DMS53 treated with DMSO at 0.1 percent for 48 hours (cell line): Measurements from ENCODE around the gene INSL4.

Source experiments
- DNase-seq: peaks from one replicate; lab custom pipeline; 2025; ENCODE audit not compliant: unreplicated experiment; lab: John Stamatoyannopoulos, UW

The INSL4 gene

DNA sequence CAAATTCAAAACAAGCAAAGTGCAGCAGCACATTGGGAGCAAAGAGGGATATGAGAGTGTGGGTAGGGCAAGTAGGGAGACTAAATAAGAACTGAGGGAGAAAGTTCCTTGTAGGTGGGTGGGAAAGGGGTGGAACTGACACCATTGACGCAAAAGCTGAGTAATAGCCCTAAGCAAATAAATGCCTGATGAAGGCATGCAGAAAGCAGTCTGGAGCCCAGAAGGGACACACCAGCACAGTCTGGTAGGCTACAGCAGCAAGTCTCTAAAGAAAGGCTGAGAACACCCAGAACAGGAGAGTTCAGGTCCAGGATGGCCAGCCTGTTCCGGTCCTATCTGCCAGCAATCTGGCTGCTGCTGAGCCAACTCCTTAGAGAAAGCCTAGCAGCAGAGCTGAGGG is at the start of gene INSL4:
Gene INSL4, plus strand, starts transcription at position 208 of the 400 bp plus-strand sequence. Its CDS starts 105 bp downstream, at position 313.
- no peak for DNase-seq

DNA sequence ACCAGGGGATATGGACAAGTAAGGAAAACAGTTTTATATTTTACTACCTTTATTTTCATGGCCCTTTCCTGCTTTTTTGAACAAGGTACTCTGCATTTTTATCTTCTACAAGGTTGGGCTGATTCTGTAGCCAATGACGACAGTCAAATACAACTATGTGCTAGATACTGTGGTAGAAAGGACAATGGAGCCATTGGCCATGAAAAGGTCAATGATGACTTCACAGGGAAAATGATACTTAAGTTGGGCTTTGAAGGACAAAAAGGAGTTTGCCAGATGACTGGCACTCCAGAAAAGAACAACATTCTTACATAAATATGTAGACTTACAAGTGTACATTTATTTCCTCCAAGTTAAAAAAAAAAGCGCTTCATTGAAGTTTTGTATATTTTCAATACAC is 46.4 kb upstream of the INSL4 start:
- no peak for DNase-seq

GRCh38 chr9:5185220-5185840 is 45.9 kb upstream of the INSL4 start, which contains the start of gene INSL6:
Gene INSL6 (minus strand): TSS chr9:5185639. CDS start chr9:5185602, 37 bp downstream.
- no peak for DNase-seq

- peak; percentile 79 for DNase-seq
Observed at GRCh38 chr9:5186416-5187169, 44.6 kb upstream of the INSL4 start.

GRCh38 chr9:5188060-5188984 is 42.9 kb upstream of the INSL4 start:
- DNase-seq: no peak

GRCh38 chr9:5191985-5192384 is 39.2 kb upstream of the INSL4 start:
- DNase-seq: no peak

DNA sequence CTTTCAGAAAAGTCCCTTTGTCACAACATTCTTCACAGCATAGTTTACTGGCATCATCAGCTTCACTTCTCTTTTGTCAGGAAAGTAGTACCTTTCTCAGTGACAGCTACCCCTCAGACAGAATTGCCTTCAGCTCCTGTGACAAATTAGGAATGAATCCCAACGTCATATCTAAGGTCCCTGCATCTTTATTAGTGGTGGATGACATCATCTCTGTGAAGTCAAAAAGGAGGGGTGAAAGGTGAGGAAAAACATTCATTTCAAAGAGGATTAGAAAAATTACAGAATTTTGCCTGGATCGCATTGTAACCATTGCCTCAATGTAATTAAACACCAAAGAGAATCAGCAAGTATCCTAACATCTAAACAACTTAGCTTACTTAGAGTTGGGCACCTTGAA is 37.9 kb upstream of the INSL4 start:
- DNase-seq: no peak

- DNase-seq: no peak
Observed at GRCh38 chr9:5195463-5195862, 35.8 kb upstream of the INSL4 start.

- no peak for DNase-seq
Observed at GRCh38 chr9:5205071-5205470, 26.1 kb upstream of the INSL4 start.

GRCh38 chr9:5230554-5230953 is 665 bp upstream of the INSL4 start:
- no peak for DNase-seq

DNA sequence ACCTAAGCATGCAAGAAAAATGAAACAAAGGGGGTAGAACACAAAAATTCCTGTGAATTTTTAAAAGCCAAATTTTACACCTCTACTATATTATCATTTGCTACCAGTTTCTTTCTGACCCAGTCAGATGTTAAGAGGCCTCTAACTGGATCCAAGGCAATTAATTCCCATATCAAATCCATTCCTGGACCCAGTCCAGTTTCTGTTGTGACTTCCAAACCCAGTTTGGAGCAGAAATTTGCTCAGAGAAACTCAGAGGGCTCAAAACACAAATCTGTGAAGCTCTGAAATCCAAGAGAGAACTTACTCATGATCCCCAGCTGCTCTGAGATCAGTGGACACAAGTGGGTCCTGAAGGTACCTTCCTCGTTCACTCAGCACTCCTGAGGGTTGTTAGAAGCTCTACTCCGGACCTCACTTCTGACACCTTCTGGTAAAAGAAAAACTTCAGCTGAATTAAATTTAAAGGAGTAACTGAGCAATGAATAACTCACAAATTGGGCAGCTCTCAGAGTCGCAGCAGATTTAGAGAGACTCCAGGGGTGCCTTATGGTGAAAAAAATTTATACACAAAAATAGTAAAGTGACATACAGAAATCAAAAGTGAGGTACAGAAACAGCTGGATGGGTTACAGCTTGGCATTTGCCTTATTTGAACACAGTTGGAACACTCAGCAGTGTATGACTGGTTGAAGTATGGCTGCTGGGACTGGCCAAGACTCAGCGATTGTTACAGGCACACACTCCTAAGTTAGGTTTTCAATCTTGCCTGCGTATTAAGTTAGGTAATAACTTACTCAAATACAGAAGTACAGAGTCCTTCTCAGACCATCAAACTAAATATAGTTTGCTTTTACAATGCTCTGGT is 32.4 kb downstream of the INSL4 start:
- no peak for DNase-seq

GRCh38 chr9:5264219-5264595 is 33.0 kb downstream of the INSL4 start:
- DNase-seq: no peak

DNA sequence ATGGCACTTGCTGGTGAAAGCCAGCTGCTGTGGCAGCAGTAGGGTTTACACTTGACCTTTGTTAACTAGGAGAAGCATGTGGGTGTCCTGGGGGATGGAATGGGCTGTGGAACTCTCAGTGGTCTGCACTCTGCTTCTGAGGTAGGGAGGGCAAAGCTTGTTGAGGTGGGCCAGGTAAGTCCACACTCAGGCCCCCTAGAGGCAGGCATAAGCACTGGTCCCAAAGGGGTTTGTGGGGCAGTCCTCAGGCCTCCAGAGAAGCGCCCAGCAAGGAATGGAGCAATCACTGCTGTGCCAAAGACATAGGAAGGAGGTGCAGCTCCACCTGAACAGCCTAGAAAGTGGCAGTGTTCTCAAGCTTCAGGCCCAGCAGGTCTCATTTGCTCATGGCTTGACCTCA is 34.7 kb downstream of the INSL4 start:
- no peak for DNase-seq

- DNase-seq: no peak
Observed at GRCh38 chr9:5269249-5269715, 38.1 kb downstream of the INSL4 start.

DNA sequence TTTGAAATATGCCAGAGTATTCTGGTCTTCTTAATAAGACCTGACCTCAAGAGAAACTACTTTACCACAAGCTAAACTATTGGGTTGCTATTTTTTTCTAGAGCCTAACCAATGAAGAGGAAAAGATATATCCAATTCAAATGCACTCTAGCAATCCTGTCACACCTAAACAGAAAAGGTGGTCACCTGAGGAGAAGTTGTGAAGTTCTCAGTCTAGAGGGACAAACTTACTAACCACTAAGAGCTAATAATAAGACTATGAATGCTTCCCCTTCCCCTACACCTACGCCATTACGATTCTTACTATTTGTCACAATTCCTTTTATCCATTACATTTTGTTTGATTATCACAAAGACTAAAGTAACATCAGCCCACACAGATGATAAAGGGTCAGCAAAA is 43.6 kb downstream of the INSL4 start:
- no peak for DNase-seq

GRCh38 chr9:5278486-5278885 is 47.3 kb downstream of the INSL4 start:
- DNase-seq: no peak
